ENCODE results near the gene SLC9A9.

SLC9A9 gene

DNA sequence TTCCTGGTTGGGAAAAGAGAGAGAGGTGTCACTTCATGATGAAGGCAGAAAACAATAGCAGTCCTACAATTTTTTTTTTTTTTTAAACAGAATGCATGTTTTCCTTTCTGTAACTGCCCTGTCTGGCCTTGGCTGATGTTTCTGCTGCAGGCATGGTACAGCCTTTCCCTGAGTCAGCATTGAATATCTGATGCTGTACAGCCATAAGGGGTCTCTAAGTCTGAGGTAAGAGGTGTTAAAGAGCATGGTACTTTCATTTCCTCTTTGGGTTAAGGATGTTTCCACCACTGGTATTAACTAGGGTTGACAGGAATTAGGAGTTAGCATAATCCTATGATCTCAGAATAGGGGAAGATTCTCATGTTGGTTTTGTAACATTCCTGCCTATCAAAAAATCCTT is 581.3 kb downstream of the SLC9A9 start:
- DNase-seq: no peak

DNA sequence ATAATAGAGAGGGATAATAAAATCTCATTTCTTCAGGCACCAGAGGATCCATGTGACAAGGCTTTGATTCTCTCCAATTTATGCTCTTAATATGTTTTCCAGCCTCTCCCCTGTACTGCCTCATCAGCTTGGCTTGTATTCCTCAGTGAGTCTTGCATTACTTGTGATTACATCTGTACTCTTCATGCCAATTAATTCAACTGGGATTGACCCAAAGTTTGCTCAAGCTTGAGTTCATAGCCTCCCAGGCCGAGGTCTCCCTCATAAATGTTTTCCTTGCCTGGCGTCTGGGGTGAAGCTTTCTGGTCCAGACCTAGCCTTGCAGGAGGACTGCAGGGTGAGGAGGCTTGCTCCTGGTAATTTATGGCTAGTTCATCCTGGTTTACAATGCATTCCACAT is 581.8 kb downstream of the SLC9A9 start:
- no peak for DNase-seq

DNA sequence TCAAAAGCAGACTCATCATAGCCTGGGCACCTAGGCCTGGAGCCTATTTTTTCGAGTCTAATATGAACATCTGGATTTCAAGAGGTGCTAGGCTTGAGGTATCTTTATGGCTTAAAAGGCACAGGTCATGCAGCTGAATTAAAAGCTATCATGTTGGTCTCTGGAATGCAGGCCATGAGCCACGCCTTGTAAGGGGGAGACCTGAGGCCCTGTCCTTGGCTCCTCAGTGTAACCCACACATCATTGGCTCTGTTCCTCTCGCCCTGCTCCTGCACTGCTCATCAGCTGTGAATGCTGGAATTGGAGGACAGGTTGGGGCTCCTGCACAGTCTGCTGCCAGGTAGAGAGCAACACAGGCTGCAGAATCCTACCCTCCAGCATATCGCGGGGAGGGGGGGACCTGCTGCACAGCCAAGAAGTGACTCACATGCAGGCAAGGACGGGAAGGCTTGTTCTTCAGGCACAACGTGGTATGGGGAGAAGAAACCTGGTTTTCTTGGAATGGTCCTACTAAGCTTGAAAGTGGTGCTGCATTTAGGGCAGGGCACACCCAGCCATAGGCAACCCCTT is 582.7 kb downstream of the SLC9A9 start:
- DNase-seq: no peak

DNA sequence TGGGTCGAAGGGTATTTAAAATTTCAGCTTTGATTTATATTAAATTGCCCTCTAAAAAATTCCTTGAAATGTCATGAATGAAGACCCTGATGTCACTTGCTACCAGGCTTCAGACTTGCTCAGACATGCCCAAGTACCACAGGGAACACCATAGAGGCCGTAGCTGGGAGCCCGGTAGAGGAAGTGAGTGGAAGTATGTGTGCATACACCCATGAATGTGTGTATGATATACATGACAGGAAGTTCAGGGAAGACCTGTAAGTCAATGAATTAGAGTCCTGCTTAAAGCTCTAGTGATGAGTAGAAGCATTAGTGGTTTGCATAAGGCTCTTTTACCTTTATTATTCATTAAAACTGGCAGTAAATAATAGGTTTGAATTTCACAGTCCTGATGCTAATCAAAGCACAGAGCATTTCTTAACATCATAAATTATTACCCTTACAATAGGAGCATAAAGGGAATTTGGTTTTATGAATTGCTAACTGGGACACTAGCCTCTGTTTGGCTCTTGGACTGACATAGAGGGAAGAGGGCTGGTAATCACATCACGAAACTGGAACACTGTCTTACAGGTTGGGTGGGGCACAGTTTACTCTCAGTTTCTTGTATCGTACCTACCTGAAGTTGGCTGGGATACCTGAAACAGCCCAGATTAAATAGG is 584.3 kb downstream of the SLC9A9 start:
- no peak for DNase-seq

DNA sequence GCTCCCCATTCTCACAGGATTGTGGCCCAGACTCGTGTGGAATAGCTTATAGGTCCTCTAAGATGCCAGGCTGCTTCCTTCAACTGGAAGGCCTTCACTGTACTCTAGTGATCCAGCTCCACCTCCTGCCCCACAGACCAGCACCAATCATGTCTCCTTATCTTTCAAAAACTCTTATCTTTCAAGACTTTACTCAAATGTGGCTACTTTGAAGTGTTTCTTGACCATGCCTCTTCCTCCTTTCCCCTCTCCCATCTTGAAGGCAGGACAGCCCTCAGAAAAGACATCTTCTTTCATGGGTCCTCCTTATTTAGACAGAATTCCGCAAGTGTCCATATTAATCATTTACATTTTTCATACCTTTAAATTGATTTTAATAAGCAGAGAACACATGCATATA is 586.4 kb downstream of the SLC9A9 start:
- DNase-seq: no peak

DNA sequence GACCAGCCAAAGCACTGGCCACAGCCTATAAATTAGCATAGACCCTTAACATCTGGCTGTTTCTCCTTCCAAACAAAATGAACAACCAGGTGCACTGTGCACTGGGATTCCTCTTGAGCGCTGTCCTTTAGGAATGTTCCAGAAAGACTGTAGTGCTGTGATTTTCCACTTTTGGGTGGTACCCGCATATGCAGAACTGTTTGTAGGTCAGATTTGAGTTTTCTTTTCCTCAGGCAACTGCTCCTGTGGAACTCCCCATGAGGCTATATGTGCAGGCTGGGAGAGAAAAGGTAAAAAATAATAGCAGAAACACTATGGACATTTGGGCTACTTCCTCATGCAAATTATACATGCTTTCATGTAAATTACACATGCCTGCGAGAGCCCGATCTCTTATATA is 589.6 kb downstream of the SLC9A9 start:
- DNase-seq: no peak

DNA sequence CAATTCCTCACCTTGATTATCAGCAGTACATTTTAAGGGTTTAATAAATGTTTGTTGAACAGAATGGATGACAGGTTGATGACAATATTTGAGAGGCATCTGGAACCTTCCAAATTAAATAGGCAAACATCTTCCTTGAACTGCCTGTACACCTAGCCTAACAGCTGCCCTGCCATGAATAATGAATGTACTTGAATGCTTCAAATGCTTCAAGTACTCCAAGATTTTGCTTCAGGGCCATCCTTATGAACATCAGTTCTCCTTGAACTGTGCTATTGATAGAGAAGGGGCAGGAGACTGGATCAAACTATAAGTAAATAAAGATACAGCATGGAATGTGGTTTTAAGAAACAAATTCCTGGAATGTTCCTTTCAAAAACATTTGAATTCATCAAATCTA is 591.9 kb downstream of the SLC9A9 start:
- DNase-seq: no peak

DNA sequence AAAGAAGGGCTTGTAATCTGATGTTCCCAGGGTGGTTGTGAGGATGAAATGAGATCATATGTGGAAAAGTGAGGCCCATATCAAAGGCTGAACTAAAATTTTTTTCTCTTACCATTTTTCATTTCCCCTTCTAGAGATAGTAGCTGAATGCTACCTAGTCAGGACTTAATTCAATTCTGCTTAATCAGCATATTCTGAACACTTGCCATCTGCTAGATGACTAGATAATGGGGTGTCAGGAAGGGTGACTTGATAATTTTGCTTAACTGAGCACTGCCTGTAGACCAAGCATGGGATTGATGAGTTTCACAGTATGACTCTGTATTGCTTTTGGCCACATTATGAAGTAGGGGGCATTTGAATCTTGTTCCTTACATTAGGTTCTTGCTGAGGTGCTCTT is 592.5 kb downstream of the SLC9A9 start:
- DNase-seq: no peak

DNA sequence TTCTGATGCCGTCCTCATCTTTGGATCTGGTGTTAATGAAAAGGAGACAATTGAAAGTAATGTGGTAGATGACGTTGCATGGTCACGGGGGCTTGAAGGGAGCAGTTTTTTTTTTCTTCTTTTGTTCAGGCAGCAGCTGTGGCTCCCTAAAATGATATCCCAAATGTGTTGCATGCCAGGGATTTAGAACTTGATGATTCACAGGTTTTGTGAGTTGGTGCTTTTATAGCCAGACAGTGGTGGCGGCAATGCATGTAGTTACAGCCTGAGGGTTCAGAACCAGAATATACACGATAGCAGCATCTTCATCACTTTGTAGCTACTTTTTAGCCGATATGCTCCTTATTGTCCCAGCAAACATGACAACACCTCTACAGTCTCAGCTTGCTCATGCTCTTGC is 595.3 kb downstream of the SLC9A9 start:
- no peak for DNase-seq

DNA sequence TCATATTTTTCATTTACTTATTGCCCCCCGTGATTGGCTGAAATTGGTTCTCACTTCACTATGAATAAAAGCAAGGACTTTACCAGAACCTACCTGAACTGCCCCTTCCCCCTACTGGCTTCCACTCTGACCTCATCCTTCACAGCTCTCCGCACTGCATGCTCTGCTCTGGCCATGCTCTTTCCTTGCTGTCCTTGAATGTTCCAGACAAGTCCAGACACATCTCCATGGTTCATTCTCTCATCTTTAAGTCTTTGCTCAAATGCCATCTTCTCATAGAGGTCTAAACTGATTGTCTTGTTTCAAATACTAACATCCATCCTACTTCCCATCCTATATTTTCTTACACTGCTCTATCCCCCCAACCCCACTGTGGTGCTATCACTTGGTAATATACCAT is 599.3 kb downstream of the SLC9A9 start:
- no peak for DNase-seq

DNA sequence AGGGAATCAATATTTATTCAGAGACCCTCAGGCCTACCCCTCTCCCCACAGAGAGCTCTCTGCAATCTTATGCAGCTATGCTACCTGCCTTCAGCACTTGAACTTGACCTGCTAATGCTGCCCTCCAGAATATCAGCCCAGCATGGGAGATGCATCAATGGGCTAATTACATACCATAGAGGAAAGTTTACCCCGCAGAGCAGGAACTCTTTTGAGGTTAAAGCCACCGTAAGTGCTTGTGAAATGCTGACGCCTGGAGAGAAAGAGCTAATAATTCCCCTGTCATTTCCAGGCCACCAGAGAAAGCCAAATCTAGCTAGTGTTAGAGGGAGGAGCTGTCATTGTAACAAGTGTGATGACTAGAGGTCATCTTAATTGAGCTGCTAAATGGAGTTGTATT is 601.2 kb downstream of the SLC9A9 start:
- no peak for DNase-seq

DNA sequence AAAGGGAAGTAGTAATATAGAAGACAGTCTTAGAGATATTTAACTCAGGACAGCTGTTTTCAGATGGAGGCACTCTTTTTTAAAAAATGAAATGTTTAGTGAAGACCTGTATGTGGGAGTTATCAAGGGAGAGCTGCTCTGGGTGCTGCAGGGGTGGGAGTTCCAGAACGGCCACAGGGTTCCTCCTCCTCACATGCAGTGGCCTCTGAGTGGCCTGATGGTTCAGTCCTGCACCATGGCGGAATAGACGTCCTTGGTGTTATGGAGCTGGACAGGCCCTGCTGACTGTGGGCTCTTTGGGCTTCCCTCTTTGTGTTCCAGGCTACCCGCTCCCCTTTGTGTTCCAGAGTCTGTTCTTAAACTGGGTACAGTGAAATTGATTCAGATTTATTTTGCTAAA is 602.6 kb downstream of the SLC9A9 start:
- DNase-seq: no peak

DNA sequence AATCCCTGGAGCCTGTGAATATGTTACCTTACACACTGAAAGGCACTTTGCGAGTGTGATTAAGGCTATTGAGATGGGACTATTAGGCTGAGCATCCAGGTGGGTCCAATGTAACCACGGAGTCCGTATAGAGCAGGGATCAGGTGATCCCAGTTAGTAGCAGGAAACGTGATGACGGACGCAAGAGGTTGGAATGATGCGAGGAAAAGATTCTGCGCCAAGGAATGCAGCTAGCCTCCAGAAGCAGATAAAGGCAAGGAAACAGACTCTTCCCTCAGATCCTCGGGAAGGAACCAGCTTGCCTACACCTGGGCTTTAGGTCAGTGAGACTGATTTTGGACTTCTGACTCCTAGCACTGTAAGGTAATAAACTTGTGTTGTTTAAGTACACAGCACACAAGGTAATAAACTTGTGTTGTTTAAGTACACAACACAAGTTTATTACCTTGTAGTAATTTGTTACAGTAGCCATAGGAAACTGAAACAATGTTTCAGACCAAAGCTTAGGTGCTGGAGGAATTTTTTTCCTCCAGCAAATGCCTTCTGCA is 603.7 kb downstream of the SLC9A9 start:
- DNase-seq: no peak

DNA sequence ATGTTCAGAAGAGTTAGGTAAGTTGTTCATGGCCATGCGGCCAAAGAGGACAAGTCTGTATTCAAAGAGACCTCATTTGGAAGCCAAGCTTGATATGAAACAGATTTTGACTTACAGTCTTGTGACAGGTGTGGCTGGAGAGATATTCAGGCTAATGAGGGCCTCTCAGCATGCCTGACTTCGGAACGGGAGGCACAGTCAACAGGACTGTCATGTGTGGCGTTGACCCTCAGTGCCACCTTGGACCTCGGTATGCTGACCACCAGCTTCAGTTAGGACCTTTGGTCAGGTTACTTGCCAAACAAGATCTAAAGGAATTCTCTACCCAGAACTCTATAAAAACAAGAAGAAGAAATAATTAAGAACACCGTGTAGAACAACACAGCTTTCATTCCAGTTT is 604.6 kb downstream of the SLC9A9 start:
- DNase-seq: no peak

DNA sequence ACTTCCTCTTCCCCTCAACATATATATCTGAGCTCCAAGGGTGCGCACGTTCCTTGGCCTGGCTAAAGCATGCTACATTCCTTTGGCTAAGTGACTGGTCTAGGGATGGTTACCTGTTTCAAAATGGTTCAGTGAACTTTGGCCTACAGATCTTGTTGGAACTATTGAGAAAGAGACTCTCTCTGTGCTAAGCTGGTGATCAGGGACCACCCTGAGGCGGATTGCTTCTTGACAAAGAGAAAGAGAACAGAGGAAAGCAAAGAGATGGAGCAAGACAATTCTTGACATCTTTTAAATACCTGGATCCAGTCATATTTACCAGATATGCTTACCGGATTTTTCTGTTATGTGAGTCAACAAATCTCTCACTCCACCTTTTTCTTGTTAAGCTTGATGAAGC is 605.6 kb downstream of the SLC9A9 start:
- no peak for DNase-seq

DNA sequence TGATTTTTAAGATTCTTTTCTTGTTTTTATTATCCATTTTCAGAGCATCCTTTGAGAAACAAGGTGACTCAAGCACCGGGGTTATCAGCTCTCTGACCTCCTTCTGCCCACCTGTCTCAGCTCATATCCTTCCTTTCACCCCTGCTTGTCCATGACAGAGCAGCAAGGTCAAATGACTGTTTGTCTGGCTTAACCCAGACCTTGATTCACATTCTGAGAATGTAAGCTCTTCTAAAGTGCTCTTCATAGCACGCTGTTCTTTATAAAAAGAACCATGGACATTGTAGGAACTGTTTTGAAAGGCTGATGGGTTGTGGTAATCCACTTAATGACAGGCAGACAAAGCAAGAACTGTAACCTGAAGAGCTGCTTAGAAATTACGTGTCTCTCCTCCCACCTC is 606.2 kb downstream of the SLC9A9 start:
- DNase-seq: no peak

DNA sequence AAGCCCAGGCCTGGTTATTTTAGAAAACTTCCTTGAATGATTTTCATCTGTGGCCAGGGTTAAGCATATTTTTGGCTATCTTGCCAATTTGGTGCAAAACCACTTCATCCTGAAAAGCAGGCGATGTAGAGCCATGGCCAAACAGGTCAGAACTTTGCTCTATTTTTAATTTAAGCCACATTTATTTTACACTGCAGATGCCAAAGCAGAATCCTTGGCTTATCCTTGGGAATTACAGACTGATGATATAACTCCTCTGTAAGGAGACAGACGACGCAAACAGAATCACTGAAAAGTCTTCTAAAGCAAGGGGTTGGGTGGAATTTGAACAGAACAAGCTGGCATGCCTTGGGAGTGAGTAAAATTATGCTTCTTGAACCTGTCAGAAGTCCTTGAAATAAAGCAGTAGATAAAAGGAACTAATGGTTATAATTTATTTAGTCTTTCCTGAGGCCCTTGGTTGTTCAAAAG is 606.8 kb downstream of the SLC9A9 start:
- no peak for DNase-seq

DNA sequence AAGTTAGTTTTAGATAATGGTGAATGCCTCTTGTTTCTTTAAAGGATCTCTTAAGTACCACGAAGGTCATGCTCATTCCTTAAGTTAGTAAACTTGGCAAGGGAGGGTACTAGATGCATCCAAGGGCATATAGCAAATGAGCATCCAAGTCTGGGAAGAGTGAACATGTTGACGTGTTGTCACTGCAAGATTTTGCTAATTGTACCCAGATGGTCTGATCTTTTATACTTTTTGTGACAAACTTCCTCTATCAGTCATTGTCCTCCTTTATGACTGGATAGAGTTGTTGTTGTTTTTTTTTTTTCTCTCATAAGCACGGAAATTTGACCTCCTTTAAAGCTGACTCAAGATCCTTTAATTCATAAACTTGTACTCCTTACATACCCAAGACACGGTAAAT is 607.4 kb downstream of the SLC9A9 start:
- no peak for DNase-seq

DNA sequence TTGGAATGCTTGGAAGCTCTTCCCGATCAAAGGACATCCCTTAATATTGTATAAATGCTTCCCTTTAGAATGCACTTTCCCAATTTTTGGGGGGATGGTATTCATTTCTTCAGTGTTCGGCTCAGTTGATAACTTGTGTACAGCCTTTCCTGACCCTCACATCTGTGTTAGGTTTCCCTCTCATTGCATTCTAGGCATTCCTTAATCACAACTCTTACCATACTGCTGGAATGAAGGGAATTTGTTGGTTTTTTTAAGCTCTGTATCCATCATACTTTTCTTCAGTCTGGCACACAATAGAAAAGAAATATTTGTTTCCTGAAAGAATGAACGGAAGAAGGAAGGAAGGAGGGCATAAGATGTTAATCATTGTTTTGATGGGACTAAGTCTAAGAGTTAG is 609.2 kb downstream of the SLC9A9 start:
- DNase-seq: no peak

DNA sequence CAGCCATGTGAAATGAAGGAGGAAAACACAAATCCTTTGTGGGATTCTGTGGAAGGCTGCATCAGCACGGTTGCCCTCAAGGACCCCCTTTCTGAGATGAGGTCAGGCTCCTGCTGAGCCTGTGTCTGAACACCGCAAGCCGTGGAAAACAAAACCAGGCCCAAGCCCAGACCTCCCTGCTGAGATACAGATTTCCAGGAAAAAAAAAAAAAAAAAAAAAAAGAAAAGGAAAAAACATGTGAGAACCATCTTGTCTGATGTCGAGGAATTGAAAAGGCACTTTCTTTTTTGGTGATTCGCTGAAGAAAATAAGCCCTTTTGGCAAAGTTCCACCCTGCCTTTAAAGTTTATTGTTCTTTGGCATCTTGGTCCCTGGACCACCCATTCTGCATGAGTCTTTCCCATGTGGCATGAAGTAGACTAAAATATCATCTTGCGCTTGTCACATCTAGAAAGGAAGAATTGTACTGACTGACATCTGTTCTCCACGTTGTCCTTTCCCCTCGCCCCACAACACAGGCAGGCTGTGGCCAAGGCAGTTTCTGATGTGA is 611.1 kb downstream of the SLC9A9 start:
- DNase-seq: no peak

DNA sequence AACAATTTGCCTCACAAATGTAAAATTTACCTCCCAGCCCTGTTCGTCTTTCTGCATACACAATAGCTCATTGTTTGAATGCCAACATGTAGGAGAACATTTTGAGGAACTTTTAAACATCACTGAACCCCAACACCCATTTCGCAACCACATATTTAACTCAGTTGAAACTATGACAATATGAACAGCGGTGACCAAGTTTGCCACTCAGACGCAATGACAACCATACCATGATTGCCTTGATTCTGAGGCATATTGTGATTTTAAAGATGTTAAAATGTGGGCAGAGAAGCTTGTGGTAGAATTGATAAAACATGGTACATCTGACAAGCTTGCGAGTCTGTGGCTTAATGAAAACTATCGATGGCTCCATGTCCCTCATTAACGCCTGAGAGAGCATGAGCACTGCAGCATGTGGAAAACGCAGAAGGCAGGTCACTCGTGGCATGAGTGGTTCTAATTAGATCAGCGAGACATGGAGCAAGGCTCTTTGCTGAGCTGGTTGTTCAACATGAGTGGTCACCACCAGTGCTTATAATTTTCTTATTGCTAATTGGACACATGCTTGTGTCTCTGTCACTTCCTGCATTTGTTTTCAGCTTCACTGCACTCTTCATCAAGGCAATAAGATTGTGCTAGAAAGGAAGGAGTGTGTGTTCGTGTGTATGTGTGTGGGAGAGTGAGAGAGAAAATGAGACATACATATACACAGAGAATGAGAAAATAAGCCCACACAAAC is 611.9 kb downstream of the SLC9A9 start:
- no peak for DNase-seq

DNA sequence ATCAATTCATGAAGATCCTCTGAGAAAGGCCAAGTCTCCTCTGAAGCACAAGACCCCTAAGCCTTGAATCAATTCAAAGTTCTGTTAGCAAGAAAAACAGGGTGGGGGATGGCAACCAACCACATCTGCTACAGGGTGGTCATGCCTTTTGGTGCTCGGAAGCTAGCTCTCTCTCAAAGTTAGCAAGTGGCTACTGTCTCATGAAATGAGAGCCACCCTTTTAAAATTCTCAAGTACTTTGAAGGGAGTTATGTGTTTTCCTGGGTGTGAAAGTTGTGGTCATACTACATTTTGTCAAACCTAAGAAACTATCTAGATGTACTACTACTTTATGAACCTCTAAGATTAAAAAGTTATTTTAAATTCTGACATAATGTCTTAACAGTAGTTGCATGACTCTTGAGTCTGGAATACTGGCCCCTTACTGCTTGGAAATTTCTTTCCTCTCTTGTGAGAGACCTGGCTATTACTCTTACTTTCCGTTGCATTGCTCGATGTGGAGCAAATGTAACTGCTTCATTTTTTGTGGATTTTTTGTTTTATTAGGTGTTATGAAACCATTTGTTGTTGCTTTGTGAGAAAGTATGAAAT is 612.6 kb downstream of the SLC9A9 start:
- no peak for DNase-seq

DNA sequence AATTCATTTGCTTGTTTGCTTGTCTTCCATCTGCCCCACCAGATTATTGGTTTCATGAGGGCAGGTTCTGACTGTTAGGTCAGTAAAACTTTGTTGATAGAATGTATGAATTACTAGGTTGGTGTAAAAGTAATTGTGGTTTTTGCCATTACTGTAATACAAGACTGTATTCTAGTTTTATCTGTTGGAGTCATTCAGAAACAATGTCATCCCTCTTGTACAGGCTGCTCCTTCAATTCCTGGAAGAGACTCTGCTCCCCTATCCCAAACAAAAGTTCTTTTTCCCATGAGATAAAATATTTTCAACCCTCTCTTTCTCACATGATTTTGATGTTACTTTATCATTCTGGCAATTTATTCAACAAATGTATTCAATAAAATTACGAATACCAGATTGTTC is 613.7 kb downstream of the SLC9A9 start:
- no peak for DNase-seq
